Mucosa of stomach (tissue), 1 donor: ENCODE data around the gene EGFLAM.

Source experiments
- H3K27me3 ChIP-seq: one replicate; pipeline ENCODE4 v1.7.0; 2013; ENCODE audit warnings: mild to moderate bottlenecking, low read length; ENCODE audit not compliant: control insufficient read depth, insufficient read depth
- H3K36me3 ChIP-seq: one replicate; pipeline ENCODE4 v1.7.0; 2013; ENCODE audit warnings: low read length; ENCODE audit not compliant: control insufficient read depth, insufficient read depth
- H3K4me1 ChIP-seq: one replicate; pipeline ENCODE4 v1.7.0; 2013; ENCODE audit warnings: mild to moderate bottlenecking, low read length; ENCODE audit not compliant: control insufficient read depth, insufficient read depth
- H3K4me3 ChIP-seq: one replicate; pipeline ENCODE4 v1.7.0; 2013; ENCODE audit warnings: low read length
- H3K9ac ChIP-seq: one replicate; pipeline ENCODE4 v1.7.0; 2013; ENCODE audit warnings: mild to moderate bottlenecking, low read length, moderate library complexity
- H3K9me3 ChIP-seq: one replicate; pipeline ENCODE4 v1.7.0; 2013; ENCODE audit warnings: mild to moderate bottlenecking, low read length, moderate library complexity; ENCODE audit not compliant: control insufficient read depth
- donor health status: Pancreatic carcinoma.

The EGFLAM gene

DNA sequence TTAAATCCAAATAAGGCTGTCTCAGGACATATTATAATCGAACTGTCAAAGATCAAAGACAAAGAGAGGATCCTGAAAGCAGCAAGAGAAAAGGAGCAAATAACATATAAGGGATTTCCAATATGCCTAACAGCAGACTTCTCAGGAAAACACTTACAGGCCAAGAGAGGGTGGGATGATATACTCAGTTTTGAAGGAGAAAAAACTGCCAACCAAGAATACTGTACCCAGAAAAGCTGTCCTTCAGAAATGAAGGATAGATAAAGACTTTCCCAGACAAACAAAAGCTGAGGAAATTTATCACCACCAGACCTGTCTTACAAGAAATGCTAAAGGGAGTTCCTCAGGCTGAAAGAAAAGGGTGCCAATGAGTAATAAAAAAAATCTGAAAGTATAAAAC, 16.0 kb downstream of the EGFLAM start:
- no peaks in the 10 kb centered on the region for H3K9me3 ChIP-seq
- H3K36me3 ChIP-seq = no peaks in the 10 kb centered on the region
- no peaks in the 10 kb centered on the region for H3K4me1 ChIP-seq
- H3K4me3 ChIP-seq = no peak overlapping the region
- no peak overlapping the region for H3K9ac ChIP-seq
- H3K27me3 ChIP-seq = no peaks in the 10 kb centered on the region

DNA sequence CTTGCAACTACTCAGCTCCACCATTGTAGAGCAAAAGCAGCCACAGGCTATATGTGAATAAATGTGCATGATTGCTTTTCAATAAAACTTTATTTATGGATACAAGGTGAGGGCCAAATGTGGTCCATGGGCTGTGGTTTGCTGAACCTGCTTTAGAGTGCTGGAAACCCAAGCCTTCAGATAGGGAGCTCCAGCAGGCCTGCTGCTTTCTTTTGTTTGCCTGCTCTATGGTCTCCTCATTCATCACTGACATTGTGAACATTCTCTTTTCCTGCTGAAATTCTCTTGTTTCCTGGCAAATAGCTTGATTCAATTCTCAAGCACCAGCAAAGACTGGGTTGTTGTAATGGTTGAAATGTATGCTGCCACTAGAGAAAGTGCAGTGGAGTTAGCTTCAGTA, 26.0 kb downstream of the EGFLAM start:
- Histone ChIP-seq H3K27me3 (no peaks in the 10 kb centered on the region), H3K36me3 (no peaks in the 10 kb centered on the region), H3K9ac (no peak overlapping the region)

DNA sequence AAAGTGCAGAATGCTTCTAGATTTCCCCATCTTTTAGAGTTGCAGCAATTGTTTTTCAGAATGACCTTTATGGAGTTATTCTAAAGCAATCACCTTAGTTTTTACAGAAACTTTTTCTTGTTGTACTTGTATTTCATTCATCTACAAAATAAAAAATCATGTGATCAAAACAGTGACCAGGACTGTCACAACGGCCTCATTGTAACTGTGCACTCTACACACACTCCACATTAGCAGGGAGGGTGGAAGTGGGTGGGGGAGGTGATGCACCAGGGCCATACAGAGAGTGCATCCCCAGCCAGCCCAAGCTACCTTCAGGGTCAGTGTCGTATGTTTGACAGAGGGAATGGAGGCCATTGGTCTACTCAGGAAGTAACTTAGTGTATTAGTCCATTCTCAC, 26.9 kb downstream of the EGFLAM start:
- Histone ChIP-seq H3K9me3 (no peaks in the 10 kb centered on the region), H3K4me1 (no peaks in the 10 kb centered on the region), H3K9ac (no peak overlapping the region), H3K4me3 (no peak overlapping the region), H3K36me3 (no peaks in the 10 kb centered on the region), H3K27me3 (no peaks in the 10 kb centered on the region)

More for the DNA sequence above, 26.0 kb downstream of the EGFLAM start:
- H3K4me1 ChIP-seq = no peaks in the 10 kb centered on the region
- no peak overlapping the region for H3K4me3 ChIP-seq
- no peaks in the 10 kb centered on the region for H3K9me3 ChIP-seq

DNA sequence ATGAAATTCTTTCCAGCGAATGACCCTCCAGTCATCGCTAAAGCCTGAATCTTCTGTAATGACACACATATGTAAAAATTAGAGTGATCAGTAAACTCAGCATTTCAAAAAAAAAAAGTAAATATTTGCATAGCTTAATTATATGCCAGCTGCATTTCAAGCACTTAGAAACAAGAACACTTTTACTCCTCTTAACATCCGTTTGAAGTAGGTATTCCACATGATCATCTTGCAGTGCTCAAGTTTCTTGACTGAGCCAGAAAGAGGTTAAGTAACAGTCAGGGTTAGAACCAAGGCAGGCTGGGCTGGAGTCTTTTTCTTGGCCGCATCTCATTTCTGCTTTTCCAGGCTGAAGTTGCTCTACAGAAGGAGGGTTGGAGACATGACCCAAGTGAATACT, 27.6 kb downstream of the EGFLAM start:
- no peaks in the 10 kb centered on the region for H3K27me3 ChIP-seq
- H3K9me3 ChIP-seq = no peaks in the 10 kb centered on the region
- no peak overlapping the region for H3K4me3 ChIP-seq

DNA sequence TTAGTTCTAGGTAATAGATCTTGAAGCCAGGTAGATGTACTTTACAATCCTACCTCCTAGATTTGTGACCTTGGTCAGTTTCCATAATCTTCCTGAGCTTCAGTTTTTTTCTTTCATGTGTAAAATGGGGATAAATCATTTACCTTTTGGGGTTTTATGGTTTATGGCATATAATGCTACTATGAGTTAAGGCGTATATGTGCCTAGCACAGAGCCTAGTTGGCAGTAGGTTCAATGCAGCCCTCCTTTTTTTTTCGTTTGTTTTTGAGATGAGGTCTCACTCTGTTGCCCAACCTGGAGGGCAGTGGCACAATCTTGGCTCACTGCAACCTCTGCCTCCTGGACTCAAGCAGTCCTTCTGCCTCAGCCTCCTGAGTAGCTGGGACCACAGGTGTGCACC, 28.8 kb downstream of the EGFLAM start:
- H3K9me3 ChIP-seq = no peaks in the 10 kb centered on the region
- H3K4me1 ChIP-seq = no peaks in the 10 kb centered on the region
- H3K9ac ChIP-seq = no peak overlapping the region
- no peaks in the 10 kb centered on the region for H3K27me3 ChIP-seq
- H3K4me3 ChIP-seq = no peak overlapping the region
- H3K36me3 ChIP-seq = no peaks in the 10 kb centered on the region

More for the DNA sequence above, 27.6 kb downstream of the EGFLAM start:
- Histone ChIP-seq H3K9ac (no peak overlapping the region), H3K36me3 (no peaks in the 10 kb centered on the region), H3K4me1 (no peaks in the 10 kb centered on the region)

DNA sequence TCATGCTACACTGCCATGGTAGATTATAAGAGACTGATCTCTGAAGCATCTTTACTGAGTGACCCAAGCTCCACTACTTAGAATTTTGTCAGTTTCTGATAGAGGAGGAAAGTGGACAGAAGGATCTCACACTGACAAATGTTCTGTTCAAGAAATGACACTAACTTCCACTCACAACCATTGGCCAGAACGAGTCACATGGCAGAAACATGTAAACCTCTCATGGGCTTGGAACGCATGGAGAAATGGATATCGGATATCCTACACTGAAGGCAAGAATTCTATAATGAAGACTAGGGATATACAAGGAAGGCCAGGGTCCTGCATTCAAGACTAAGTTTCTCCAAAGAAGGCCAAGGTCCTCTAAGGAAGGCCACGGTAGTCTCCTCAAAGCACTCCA, 31.1 kb downstream of the EGFLAM start:
- H3K36me3 ChIP-seq = no peaks in the 10 kb centered on the region
- no peaks in the 10 kb centered on the region for H3K27me3 ChIP-seq
- H3K9me3 ChIP-seq = no peaks in the 10 kb centered on the region
- H3K4me3 ChIP-seq = no peak overlapping the region
- no peaks in the 10 kb centered on the region for H3K4me1 ChIP-seq
- no peak overlapping the region for H3K9ac ChIP-seq

DNA sequence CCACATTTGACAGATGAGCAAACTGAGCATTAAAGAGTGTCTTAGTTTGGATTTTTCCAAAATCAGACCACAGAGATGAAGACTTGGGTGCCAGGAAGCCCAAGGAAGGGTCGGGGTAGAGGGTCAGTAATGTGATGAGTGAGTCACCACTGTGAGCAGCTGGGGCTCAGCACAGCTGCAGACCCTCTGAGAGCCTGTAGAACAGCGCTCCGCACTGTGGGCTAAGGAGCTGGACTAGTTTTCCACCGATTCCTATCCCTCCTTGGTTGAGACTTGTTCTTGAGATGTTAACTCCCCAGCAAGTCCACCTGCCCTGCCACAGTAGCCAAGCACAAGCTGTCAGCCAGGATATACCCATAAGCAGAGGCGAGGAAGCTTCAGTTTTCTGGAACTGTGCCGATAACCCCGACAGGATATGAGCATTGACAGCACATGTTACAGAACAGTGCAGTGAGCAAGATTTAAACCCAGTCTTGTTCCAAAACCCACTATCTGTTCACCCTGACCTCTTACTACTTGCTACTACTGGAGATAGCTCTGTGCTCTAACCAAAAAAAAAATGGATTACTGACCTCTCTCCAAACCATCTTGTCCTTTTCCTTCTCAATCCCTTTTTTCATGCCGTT, 31.8 kb downstream of the EGFLAM start:
- H3K9ac ChIP-seq = no peak overlapping the region
- H3K36me3 ChIP-seq = no peaks in the 10 kb centered on the region
- H3K27me3 ChIP-seq = no peaks in the 10 kb centered on the region
- no peak overlapping the region for H3K4me3 ChIP-seq
- no peaks in the 10 kb centered on the region for H3K9me3 ChIP-seq
- H3K4me1 ChIP-seq = no peaks in the 10 kb centered on the region

DNA sequence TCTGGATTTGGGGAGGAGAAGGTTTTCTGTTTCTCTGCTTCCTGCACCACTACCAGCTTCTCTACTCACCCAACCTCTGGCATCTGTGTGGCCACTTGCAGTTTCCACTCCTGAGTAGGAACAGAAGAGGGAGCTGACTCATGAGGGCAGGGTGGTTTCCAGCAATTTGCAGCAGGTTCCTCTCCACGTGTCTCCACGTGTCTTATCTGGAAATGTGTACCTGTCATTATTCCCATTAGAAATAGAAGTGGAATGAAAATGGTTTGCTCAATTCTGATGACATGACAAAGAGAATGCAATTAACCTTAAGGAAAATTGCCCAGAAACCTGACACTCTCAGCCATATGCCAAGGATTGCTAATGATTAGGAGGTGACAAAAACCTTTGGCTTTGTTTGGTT, 33.0 kb downstream of the EGFLAM start:
- H3K4me1 ChIP-seq = no peaks in the 10 kb centered on the region
- no peak overlapping the region for H3K9ac ChIP-seq
- no peaks in the 10 kb centered on the region for H3K36me3 ChIP-seq
- no peaks in the 10 kb centered on the region for H3K27me3 ChIP-seq
- no peaks in the 10 kb centered on the region for H3K9me3 ChIP-seq
- H3K4me3 ChIP-seq = no peak overlapping the region

DNA sequence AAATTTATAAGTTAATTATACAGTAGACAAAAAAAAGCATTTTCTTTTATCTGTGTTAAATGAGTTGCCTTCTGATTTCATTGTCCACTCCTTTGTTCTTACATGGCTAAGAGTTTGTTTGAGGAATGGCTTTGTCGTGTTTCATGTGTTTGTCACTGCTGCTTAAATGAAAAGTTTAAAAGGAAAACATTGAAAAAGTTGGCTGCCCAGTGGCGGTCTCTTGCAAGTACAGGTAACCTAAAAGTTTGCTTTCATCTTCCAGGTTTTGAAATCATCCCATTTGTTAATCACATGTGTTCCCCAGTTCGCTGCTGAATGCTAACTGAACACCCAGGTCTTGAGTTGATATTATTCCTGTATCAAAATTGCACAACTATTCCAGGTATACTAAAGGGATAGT, 33.9 kb downstream of the EGFLAM start:
- Histone ChIP-seq H3K4me3 (no peak overlapping the region), H3K36me3 (no peaks in the 10 kb centered on the region), H3K27me3 (no peaks in the 10 kb centered on the region), H3K9me3 (no peaks in the 10 kb centered on the region), H3K9ac (no peak overlapping the region), H3K4me1 (no peaks in the 10 kb centered on the region)

DNA sequence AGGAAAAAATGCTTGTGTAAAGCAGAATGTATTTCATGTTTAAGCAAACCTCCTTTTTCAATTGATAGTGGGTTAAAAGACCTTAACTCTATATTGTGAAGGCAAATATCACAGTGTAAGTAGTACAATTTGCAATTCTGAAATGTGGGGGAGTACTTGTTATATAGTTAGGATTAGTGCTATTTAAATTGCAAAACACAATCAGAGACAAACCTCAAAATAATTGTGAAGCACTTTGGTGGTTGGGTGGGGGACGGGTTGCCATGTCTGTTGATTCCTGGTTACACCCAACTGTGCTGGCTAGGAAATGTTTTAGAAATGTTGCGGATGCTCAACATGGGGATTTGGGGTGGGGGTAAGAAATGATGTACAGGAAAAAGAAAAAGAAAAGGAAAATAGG, 37.4 kb downstream of the EGFLAM start:
- H3K36me3 ChIP-seq = no peaks in the 10 kb centered on the region

DNA sequence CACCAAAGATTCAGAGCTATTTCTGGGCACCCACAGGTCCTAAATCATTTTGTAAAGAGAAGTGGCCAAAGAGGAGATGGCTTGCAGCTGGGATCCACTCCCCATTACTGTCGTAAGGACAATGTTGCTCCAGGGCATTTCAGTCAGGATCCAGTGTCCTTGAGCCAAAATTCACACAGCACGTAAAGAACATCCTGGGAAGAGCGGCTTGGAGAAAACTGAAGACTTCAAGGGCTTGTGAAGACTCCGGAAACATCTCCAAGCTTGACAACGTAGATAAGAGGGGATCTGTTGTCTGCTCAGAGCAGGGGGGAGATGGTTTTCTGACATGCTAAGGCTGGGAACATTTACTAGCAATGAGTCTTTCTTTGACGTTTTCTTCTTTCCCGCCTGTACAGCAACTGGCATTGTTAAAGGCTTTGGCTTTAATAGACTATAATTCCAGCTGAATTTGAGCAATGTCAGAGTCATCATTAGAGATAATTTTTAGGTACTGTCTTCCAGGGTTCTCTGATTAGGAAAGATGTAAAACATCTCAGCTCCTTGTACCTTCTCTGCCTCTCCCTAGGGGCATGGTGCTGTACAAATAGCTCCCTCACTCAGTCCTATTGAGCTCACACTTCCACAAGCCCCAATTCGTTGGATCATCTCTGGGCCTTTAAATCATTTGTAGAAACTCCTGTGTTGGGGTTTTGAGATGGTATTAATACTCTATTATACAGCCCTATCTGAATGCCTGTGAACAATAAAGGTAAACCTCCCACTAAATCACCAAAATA, 39.7 kb downstream of the EGFLAM start:
- no peaks in the 10 kb centered on the region for H3K4me1 ChIP-seq
- H3K4me3 ChIP-seq = no peak overlapping the region
- no peaks in the 10 kb centered on the region for H3K36me3 ChIP-seq
- H3K9ac ChIP-seq = no peak overlapping the region
- H3K9me3 ChIP-seq = no peaks in the 10 kb centered on the region
- H3K27me3 ChIP-seq = no peaks in the 10 kb centered on the region

More for the DNA sequence above, 37.4 kb downstream of the EGFLAM start:
- H3K4me1 ChIP-seq = no peaks in the 10 kb centered on the region
- no peaks in the 10 kb centered on the region for H3K27me3 ChIP-seq
- no peak overlapping the region for H3K4me3 ChIP-seq
- H3K9ac ChIP-seq = no peak overlapping the region
- no peaks in the 10 kb centered on the region for H3K9me3 ChIP-seq

DNA sequence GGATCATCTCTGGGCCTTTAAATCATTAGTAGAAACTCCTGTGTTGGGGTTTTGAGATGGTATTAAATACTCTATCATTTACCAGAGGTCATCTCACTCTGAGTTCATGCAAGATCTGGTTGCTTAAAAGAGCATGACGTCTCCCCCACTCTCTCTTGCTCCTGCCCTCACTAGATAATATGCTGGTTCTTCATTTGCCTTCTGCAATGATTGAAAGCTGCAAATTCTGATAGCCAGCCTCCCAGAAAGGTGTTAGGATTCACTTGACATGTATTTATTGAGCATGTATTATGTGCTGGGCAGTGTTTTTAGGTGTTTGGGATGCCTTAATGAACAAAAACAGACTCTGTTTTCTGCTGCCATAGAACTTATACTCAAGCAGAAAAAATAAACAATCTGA, 41.2 kb downstream of the EGFLAM start:
- Histone ChIP-seq H3K9ac (no peak overlapping the region), H3K36me3 (no peaks in the 10 kb centered on the region), H3K27me3 (no peaks in the 10 kb centered on the region), H3K4me1 (no peaks in the 10 kb centered on the region), H3K9me3 (no peaks in the 10 kb centered on the region), H3K4me3 (no peak overlapping the region)
